ENCODE results near the gene SH3BP4. TPM values are rescaled to one million over a fixed set of nuclear protein-coding genes. Genes with fewer than 3 reads are reported as not detected.
A peak's percentile ranks its signal among the peaks of the same experiment; 100 is the strongest.

Gene SH3BP4
- total RNA-seq, 4 donors from 2014 or later, result 29.3 to 63.0 (median 42.9) TPM

DNA sequence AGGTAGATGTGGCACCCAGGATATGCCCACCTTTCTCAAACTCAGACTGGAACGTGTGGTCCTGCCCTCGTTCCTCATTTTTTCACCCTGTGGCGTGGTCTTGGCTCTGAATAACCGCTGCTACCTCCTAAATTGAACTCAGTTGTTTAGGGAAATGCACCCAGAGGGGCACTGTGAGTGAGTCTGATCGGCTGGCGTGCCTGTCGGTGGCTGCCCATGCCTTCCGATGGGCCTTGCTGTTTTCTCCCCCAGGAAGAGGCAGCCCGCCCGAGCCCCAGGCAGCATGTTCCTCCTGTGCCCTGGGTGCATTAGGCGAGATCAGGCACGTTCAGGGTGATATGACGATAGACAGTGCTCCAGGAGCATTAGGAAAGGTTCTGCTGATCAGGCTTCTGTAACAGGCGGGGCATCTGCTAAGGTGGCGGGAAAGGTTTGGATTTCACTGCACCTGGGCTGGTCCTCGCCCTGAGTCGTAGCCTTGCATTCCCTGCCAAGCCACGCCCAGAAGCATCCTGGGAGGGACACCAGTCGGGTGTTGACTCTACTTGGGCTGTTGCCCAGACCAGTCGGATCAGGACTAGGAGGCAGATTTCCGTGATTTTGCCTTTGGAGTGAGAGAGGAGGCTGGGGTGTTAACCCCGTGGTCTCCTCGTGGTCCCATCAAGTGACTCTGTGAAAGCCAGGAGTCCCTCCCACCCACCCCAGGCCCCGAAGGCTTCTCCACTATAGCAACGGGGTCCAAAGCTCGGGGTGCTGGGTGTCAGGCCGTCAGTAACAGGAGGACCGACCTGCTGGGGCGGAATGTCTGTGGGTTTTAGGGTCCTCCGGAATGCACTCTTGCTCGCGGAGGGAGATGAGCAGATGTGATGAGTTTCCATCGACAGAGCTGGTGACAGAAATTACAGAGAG, 75.1 kb downstream of the SH3BP4 start:
- ATAC-seq, result peak; percentile 29
- Histone ChIP-seq H3K4me1 (peaks cover 0 to 50% (median 14%) of the 10 kb centered on the region in 3 donors), H3K27me3 (no peaks in the 10 kb centered on the region), H3K4me3 (no peak overlapping the region), H3K36me3 (no peaks in the 10 kb centered on the region), H3K27ac (peak overlapping the region in 1 of 4 donors; percentile 23), H3K9me3 (no peaks in the 10 kb centered on the region)
- TF ChIP-seq POLR2AphosphoS5 (IDR thresholded peaks at IDR 0.05) (no peak), POLR2A (IDR thresholded peaks at IDR 0.05) (no peak), EP300 (IDR thresholded peaks at IDR 0.05) (no peak)
- TF ChIP-seq, protein P1, sequence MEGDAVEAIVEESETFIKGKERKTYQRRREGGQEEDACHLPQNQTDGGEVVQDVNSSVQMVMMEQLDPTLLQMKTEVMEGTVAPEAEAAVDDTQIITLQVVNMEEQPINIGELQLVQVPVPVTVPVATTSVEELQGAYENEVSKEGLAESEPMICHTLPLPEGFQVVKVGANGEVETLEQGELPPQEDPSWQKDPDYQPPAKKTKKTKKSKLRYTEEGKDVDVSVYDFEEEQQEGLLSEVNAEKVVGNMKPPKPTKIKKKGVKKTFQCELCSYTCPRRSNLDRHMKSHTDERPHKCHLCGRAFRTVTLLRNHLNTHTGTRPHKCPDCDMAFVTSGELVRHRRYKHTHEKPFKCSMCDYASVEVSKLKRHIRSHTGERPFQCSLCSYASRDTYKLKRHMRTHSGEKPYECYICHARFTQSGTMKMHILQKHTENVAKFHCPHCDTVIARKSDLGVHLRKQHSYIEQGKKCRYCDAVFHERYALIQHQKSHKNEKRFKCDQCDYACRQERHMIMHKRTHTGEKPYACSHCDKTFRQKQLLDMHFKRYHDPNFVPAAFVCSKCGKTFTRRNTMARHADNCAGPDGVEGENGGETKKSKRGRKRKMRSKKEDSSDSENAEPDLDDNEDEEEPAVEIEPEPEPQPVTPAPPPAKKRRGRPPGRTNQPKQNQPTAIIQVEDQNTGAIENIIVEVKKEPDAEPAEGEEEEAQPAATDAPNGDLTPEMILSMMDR (IDR thresholded peaks at IDR 0.05), result no peak
- WGBS, 2 donors (ENCODE audit: low coverage in 1 of 2), result 93 to 94% methylated on average over 6 to 8 of the region's 33 CpGs

DNA sequence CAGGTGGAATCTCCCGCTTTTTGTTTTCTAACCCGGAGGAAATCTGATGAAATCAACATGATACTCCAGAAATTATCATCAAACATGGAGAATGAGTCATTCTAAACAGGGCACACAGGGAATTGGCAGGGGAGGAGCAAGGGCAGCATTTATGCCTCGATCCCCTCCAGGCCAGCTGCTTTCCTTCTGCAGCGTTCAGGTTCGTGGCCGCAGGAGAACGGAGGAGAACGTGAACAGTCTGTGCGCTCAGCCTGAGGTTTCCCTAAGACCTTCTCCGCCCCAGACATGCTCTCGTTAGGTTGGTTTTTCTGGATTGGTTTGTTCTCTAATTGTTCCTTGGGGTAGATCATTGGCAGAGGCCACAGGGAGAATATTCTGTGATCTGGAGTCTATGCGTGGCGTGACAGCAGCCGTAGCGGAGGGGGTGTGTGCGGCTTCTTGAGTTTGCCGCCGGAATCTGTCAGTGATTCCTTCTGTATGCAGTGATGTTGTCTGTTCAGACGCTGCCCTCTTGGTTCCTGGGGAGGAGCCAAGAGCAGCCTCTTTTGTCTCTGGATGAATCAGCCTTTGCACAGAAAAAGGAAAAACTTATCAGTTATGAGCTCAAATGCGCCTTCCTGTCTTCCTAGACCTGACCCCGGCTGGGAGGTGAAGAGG, 75.9 kb downstream of the SH3BP4 start:
- H3K4me3 ChIP-seq, result no peak overlapping the region
- H3K4me1 ChIP-seq, result peaks cover 0 to 50% (median 14%) of the 10 kb centered on the region in 3 donors
- no peaks in the 10 kb centered on the region for H3K27me3 ChIP-seq
- TF ChIP-seq POLR2A (IDR thresholded peaks at IDR 0.05) (no peak), EP300 (IDR thresholded peaks at IDR 0.05) (no peak), POLR2AphosphoS5 (IDR thresholded peaks at IDR 0.05) (no peak)
- TF ChIP-seq, protein P1 (IDR thresholded peaks at IDR 0.05), result no peak
- H3K27ac ChIP-seq, result peak overlapping the region in 1 of 4 donors; percentile 23
- peak; percentile 17 for ATAC-seq
- H3K9me3 ChIP-seq, result no peaks in the 10 kb centered on the region
- H3K36me3 ChIP-seq, result no peaks in the 10 kb centered on the region
- whole genome bisulfite sequencing, 2 donors (ENCODE audit: low coverage in 1 of 2), result 86 to 90% methylated on average over 4 to 10 of the region's 21 CpGs

DNA sequence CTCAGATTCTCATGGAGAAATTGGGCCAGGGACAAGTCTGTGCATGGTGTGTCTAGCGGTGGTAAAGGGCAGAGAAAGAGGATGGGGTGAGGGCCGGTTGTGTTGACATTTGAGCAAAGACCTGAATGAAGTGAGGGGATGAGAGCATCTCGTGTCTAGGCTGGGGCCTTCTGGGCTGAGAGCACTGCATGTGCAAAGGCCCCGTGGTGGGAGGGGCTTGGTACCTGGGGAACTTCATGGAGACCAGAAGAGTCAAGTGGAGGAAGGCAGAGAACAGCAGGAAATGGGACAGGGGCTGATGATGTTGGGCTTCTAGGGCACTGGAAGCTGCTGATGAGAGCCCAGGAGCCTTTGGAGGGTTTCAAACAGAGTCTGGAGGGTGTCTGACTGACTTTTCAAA, 76.8 kb downstream of the SH3BP4 start:
- H3K9me3 ChIP-seq, result no peaks in the 10 kb centered on the region
- peaks cover 0 to 50% (median 14%) of the 10 kb centered on the region in 3 donors for H3K4me1 ChIP-seq
- 95 to 97% methylated on average over 3 to 4 of the region's 4 CpGs for WGBS, 2 donors (ENCODE audit: low coverage in 1 of 2)
- H3K27me3 ChIP-seq, result no peaks in the 10 kb centered on the region
- TF ChIP-seq, protein P1 (IDR thresholded peaks at IDR 0.05), result no peak
- TF ChIP-seq POLR2A (IDR thresholded peaks at IDR 0.05), result no peak
- no peak for TF ChIP-seq EP300 (IDR thresholded peaks at IDR 0.05)
- TF ChIP-seq POLR2AphosphoS5 (IDR thresholded peaks at IDR 0.05), result no peak
- no peak for ATAC-seq
- no peak overlapping the region for H3K27ac ChIP-seq
- no peaks in the 10 kb centered on the region for H3K36me3 ChIP-seq
- no peak overlapping the region for H3K4me3 ChIP-seq

DNA sequence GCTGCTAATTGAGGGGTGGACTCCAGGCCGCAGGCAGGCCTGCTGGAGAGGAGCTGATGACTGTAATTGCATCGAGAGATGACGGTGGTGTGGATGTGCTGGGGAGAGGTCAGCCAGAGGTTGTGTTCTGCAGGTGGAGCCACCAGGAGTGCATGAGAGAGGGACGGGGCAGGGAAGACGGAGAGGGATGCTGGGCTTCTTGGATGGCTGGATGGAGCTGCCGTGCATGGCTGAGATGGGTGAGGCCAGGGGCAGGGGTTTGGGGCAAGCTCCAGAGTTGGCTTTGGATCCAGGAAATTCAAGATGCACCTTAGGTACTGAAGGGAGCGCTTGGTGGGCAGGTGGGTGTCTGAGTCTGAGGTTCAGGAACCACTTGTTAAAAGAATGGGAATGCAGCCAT, 77.2 kb downstream of the SH3BP4 start:
- H3K9me3 ChIP-seq, result no peaks in the 10 kb centered on the region
- H3K4me1 ChIP-seq, result peaks cover 0 to 50% (median 14%) of the 10 kb centered on the region in 3 donors
- H3K4me3 ChIP-seq, result no peak overlapping the region
- no peaks in the 10 kb centered on the region for H3K27me3 ChIP-seq
- 75 to 98% methylated on average over 4 to 7 of the region's 7 CpGs for WGBS, 2 donors (ENCODE audit: low coverage in 1 of 2)
- no peaks in the 10 kb centered on the region for H3K36me3 ChIP-seq
- H3K27ac ChIP-seq, result no peak overlapping the region
- TF ChIP-seq, protein P1 (IDR thresholded peaks at IDR 0.05), result no peak
- TF ChIP-seq POLR2A (IDR thresholded peaks at IDR 0.05), result no peak
- TF ChIP-seq POLR2AphosphoS5 (IDR thresholded peaks at IDR 0.05), result no peak
- no peak for TF ChIP-seq EP300 (IDR thresholded peaks at IDR 0.05)
- ATAC-seq, result no peak

Measured in gastroesophageal sphincter (tissue), 4 donors.